Astrocyte of the spinal cord (primary cell): ENCODE results near the gene EVA1A.
"Not testable (repeated sequence)": the region's sequence is repeated elsewhere in the genome, so short reads cannot be mapped to it uniquely, and the experiment has no call there.

Source experiments
- DNase-seq: peaks from one replicate; pipeline ENCODE4 v3.0.0; 2011; ENCODE audit warnings: low read depth, low spot score
- H3K4me3 ChIP-seq: 2 replicates; pipeline ENCODE4 v1.5.1; 2011; ENCODE audit warnings: low read depth, mild to moderate bottlenecking, low read length, moderate library complexity
- in situ Hi-C: cut with HindIII; loops from 2 replicates; pipeline ENCODE4 v1.10.0; 2017; ENCODE audit warnings: low sequenced_read_pairs
- TF ChIP-seq, protein P1 (sequence below): IDR thresholded peaks from 2 replicates; pipeline ENCODE4 v1.5.1; 2012; ENCODE audit warnings: low read depth, mild to moderate bottlenecking, low read length, inconsistent platforms

EVA1A gene

DNA sequence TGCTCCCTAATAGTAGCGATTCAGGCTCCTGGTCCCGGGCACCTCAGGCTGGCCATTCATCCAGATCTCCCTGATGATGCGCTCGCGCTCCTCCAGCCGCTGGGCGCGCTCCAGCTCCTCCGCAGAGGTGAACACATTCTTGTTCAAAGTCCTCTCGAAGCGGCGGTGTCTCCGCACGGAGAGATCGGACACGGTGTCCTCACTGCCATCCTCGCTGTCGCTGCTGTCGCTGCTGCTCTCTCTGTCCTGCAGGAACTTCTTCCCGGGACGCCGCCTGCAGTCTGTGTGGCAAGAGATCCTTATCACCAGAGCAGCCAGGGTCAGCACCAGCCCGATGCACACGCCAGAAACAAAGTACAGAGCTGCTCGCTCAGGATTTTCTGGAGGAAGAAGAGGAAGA is 67.5 kb downstream of the EVA1A start:
- TF ChIP-seq, protein P1, sequence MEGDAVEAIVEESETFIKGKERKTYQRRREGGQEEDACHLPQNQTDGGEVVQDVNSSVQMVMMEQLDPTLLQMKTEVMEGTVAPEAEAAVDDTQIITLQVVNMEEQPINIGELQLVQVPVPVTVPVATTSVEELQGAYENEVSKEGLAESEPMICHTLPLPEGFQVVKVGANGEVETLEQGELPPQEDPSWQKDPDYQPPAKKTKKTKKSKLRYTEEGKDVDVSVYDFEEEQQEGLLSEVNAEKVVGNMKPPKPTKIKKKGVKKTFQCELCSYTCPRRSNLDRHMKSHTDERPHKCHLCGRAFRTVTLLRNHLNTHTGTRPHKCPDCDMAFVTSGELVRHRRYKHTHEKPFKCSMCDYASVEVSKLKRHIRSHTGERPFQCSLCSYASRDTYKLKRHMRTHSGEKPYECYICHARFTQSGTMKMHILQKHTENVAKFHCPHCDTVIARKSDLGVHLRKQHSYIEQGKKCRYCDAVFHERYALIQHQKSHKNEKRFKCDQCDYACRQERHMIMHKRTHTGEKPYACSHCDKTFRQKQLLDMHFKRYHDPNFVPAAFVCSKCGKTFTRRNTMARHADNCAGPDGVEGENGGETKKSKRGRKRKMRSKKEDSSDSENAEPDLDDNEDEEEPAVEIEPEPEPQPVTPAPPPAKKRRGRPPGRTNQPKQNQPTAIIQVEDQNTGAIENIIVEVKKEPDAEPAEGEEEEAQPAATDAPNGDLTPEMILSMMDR, result no peak
- no peak for DNase-seq
- in situ Hi-C loops, result no loop called here

DNA sequence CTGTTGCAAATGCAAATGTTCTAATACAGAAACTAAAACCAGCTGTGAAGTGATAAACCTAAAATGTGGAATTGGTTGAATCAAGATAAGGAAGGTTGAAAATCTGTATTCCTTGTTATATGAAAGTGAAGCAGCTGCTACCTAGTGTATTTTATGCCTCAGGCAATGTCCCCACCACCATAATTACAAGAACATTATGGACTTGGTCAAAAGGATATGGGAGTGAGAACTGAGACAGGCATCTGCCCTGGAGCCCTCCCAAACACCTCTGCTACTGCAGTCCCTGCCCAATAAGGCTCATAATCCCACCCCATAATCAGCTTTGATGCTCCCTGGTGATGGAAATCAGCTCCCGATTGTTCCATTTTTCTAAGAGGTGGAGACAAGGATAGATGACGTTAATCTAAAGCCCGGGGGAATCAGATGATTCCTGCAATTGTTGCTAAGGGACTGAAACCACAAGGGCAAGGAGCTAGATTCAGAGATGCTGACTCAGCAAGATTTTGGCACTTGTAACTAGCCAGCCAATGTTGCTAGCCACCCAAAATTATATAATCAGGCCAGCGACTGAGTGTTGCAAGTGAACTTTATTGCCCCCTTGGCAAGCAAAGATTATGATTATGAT is 69.5 kb downstream of the EVA1A start:
- H3K4me3 ChIP-seq, result no peak overlapping the region
- in situ Hi-C loops, result no loop called here
- DNase-seq, result peak; percentile 57
- TF ChIP-seq, protein P1, result no peak

More for the DNA sequence above, 67.5 kb downstream of the EVA1A start:
- H3K4me3 ChIP-seq, result no peak overlapping the region

DNA sequence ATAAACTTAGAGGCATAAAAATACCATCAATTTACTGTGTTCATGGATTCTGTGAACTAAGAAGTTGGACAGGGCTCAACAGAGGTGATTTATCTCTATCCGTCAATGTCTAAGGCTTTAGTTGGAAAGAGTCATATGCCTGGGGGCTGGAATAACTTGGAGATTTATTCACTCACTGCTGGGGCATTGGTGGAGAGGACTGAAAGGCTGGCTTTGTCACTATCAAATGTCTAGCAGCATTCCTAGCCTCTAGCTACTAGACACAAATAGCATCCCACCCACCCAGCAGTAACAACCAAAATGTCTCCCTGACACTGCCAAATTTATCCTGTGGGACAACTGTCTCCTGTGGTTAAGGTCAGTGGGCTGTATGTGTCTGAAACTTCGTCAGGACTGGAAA is 71.0 kb downstream of the EVA1A start:
- H3K4me3 ChIP-seq, result no peak overlapping the region
- in situ Hi-C loops, result no loop called here
- TF ChIP-seq, protein P1, result no peak
- DNase-seq, result no peak

DNA sequence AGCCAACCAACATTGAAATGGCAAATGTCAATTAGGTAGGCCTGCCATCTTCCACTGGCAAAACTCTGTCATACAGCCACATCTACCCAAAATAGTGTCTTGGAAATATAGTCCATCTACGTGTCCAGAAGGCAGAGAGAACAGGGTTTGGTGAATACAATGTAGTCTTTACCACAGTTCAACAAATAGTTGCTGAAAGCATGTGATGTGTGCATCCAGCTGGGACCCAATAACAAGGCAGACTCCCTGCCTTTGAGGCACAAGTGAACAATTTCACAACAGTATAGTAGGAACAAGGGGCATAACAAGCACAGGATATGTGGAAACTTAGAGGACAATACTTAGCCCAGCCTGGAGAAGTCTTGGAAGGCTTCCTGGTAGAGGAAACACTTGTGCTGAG is 72.6 kb downstream of the EVA1A start:
- H3K4me3 ChIP-seq, result no peak overlapping the region
- no peak for DNase-seq
- TF ChIP-seq, protein P1, result no peak
- in situ Hi-C loops, result no loop called here

DNA sequence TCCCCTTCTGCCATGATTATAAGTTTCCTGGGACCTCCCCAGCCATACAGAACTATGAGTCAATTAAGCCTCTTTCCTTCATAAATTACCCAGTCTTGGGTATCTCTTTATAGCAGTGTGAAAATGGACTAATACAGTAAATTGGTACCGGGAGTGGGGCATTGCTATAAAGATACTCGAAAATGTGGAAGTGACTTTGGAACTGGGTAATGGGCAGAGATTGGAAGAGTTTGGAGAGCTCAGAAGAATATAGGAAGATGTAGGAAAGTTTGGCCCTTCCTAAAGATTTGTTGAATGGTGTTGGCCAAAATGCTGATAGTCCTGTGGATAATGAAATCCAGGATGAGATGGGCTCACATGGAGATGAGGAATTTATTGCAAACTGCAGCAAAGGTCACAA is 74.0 kb downstream of the EVA1A start:
- H3K4me3 ChIP-seq, DNase-seq, in situ Hi-C loops: not testable (repeated sequence)

DNA sequence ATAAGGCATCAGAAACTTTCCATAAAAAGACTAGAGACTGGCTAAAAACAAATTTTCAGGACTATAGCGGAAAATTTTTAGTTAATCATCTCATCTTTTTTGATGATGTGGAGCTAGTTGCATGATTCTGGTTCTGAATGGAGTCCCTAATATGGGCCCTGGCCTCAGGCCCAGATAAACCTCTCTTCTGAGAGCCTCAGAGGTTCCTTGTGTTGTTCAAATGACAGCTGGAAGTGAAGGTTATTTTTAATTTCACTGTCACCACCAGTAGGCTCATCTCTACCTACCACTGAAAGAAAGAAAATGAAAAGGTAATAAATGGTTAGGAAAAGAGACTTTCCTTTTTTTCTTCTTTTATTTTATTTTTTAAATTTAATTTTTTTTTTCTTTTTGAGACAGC is 75.9 kb downstream of the EVA1A start:
- H3K4me3 ChIP-seq, result no peak overlapping the region
- TF ChIP-seq, protein P1, result no peak
- in situ Hi-C loops, result no loop called here
- DNase-seq, result no peak

DNA sequence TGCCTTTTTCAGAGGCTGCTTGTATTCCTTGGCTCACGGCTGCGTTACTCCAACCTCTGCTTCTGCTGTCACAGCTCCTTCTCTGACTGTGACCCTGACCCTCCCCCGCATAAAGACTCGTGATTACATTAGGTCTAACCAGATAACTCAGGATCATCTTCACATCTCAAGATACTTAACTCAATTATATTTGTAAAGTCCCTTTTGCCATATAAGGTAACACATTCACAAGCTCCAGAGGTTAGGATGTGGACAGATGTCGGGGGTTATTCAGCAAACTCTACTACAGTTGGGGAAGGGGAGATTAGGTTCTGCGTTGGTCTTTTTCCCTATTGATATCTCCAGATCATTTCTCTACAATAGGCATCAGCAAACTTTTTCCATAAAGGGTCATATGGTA is 76.9 kb downstream of the EVA1A start:
- in situ Hi-C loops, result no loop called here
- TF ChIP-seq, protein P1, result no peak
- DNase-seq, result no peak
- no peak overlapping the region for H3K4me3 ChIP-seq
